HG03095 (cell line): ENCODE results near the gene DAB2IP.
"Not testable (repeated sequence)": the region's sequence is repeated elsewhere in the genome, so short reads cannot be mapped to it uniquely, and the experiment has no call there.

Source experiments
- ATAC-seq: cut with Tn5 transposase; IDR thresholded peaks from one replicate; pipeline ENCODE4 v1.9.1; 2021; ENCODE audit warnings: moderate library complexity; ENCODE audit not compliant: unreplicated experiment

The DAB2IP gene

GRCh38 chr9:121642758-121643157 lies 8.7 kb upstream of the DAB2IP start:
- ATAC-seq, result no peak

- no peak for ATAC-seq
Observed at GRCh38 chr9:121643473-121643872, 8.0 kb upstream of the DAB2IP start.

GRCh38 chr9:121644040-121644439 lies 7.4 kb upstream of the DAB2IP start:
- ATAC-seq, result not testable (repeated sequence)

- no peak for ATAC-seq
Observed at GRCh38 chr9:121645003-121645402, 6.4 kb upstream of the DAB2IP start.

GRCh38 chr9:121645853-121646807 lies 5.3 kb upstream of the DAB2IP start:
- ATAC-seq, result no peak

GRCh38 chr9:121646992-121647391 lies 4.4 kb upstream of the DAB2IP start:
- no peak for ATAC-seq

- no peak for ATAC-seq
Observed at GRCh38 chr9:121648172-121648571, 3.3 kb upstream of the DAB2IP start.

- ATAC-seq, result no peak
Observed at GRCh38 chr9:121648799-121649198, 2.6 kb upstream of the DAB2IP start.

- no peak for ATAC-seq
Observed at GRCh38 chr9:121649476-121650216, 1.8 kb upstream of the DAB2IP start.

- ATAC-seq, result no peak
Observed at GRCh38 chr9:121650217-121651007, 1.0 kb upstream of the DAB2IP start.

GRCh38 chr9:121651008-121651294 lies 483 bp upstream of the DAB2IP start:
- no peak for ATAC-seq

- ATAC-seq, result no peak
Observed at GRCh38 chr9:121652021-121652837, 795 bp downstream of the DAB2IP start.

GRCh38 chr9:121652838-121653231 lies 1.4 kb downstream of the DAB2IP start:
- ATAC-seq, result no peak

GRCh38 chr9:121654499-121655140 lies 3.2 kb downstream of the DAB2IP start:
- no peak for ATAC-seq

GRCh38 chr9:121655231-121655755 lies 3.9 kb downstream of the DAB2IP start:
- ATAC-seq, result no peak

GRCh38 chr9:121656941-121657470 lies 5.6 kb downstream of the DAB2IP start:
- no peak for ATAC-seq

- ATAC-seq, result no peak
Observed at GRCh38 chr9:121658166-121658565, 6.7 kb downstream of the DAB2IP start.

GRCh38 chr9:121658591-121658990 lies 7.2 kb downstream of the DAB2IP start:
- no peak for ATAC-seq

GRCh38 chr9:121660367-121660766 lies 8.9 kb downstream of the DAB2IP start:
- no peak for ATAC-seq

GRCh38 chr9:121660876-121661275 lies 9.4 kb downstream of the DAB2IP start:
- ATAC-seq, result no peak
